ENCODE measurements around the gene SMYD3. TPM values are rescaled to one million over a fixed set of nuclear protein-coding genes. Genes with fewer than 3 reads are reported as not detected.
"Not testable (repeated sequence)": the region's sequence is repeated elsewhere in the genome, so short reads cannot be mapped to it uniquely, and the experiment has no call there.

The SMYD3 gene
- total RNA-seq, 1 donor from 2014 or later = 31.9 TPM

- Mint-ChIP-seq H3K36me3 (ENCODE audit: insufficient read depth) (no peaks in the 10 kb centered on the region), H3K4me1 (ENCODE audit: low read depth) (peaks cover 13% of the 10 kb centered on the region), H3K9me3 (ENCODE audit: low read depth) (peaks cover 5% of the 10 kb centered on the region), H3K27ac (no peak overlapping the region), H3K4me3 (ENCODE audit: low read depth) (no peak overlapping the region), H3K27me3 (no peaks in the 10 kb centered on the region)
- TF ChIP-seq CTCF (IDR thresholded peaks at IDR 0.05; ENCODE audit: unreplicated experiment) = peak; percentile 22
- no peak for DNase-seq (ENCODE audit: low spot score, unreplicated experiment)
Observed at GRCh38 chr1:245779797-245780755, 727.0 kb downstream of the SMYD3 start.

GRCh38 chr1:245777752-245778151 is 729.3 kb downstream of the SMYD3 start:
- no peak overlapping the region for H3K4me3 Mint-ChIP-seq (ENCODE audit: low read depth)

GRCh38 chr1:245776694-245777332 is 730.3 kb downstream of the SMYD3 start:
- no peak for TF ChIP-seq CTCF (IDR thresholded peaks at IDR 0.05; ENCODE audit: unreplicated experiment)
- no peak for DNase-seq (ENCODE audit: low spot score, unreplicated experiment)
- Mint-ChIP-seq H3K36me3 (ENCODE audit: insufficient read depth) (no peaks in the 10 kb centered on the region), H3K4me3 (ENCODE audit: low read depth) (no peak overlapping the region), H3K27me3 (no peaks in the 10 kb centered on the region), H3K9me3 (ENCODE audit: low read depth) (peaks cover 5% of the 10 kb centered on the region), H3K4me1 (ENCODE audit: low read depth) (peaks cover 15% of the 10 kb centered on the region), H3K27ac (peak overlapping the region; percentile 50)

More at GRCh38 chr1:245777752-245778151, 729.3 kb downstream of the SMYD3 start:
- peaks cover 15% of the 10 kb centered on the region for H3K4me1 Mint-ChIP-seq (ENCODE audit: low read depth)
- peaks cover 5% of the 10 kb centered on the region for H3K9me3 Mint-ChIP-seq (ENCODE audit: low read depth)
- H3K36me3 Mint-ChIP-seq (ENCODE audit: insufficient read depth) = no peaks in the 10 kb centered on the region
- no peak for DNase-seq (ENCODE audit: low spot score, unreplicated experiment)
- H3K27me3 Mint-ChIP-seq = no peaks in the 10 kb centered on the region
- no peak for TF ChIP-seq CTCF (IDR thresholded peaks at IDR 0.05; ENCODE audit: unreplicated experiment)
- no peak overlapping the region for H3K27ac Mint-ChIP-seq

GRCh38 chr1:245776139-245776538 is 730.9 kb downstream of the SMYD3 start:
- H3K27ac Mint-ChIP-seq = no peak overlapping the region
- H3K36me3 Mint-ChIP-seq (ENCODE audit: insufficient read depth) = no peaks in the 10 kb centered on the region
- H3K4me3 Mint-ChIP-seq (ENCODE audit: low read depth) = no peak overlapping the region
- TF ChIP-seq CTCF (IDR thresholded peaks at IDR 0.05; ENCODE audit: unreplicated experiment) = no peak
- no peak for DNase-seq (ENCODE audit: low spot score, unreplicated experiment)
- peaks cover 15% of the 10 kb centered on the region for H3K4me1 Mint-ChIP-seq (ENCODE audit: low read depth)
- no peaks in the 10 kb centered on the region for H3K27me3 Mint-ChIP-seq
- peaks cover 5% of the 10 kb centered on the region for H3K9me3 Mint-ChIP-seq (ENCODE audit: low read depth)

GRCh38 chr1:245774931-245775330 is 732.1 kb downstream of the SMYD3 start:
- H3K4me3 Mint-ChIP-seq (ENCODE audit: low read depth); H3K36me3 Mint-ChIP-seq (ENCODE audit: insufficient read depth); DNase-seq (ENCODE audit: low spot score, unreplicated experiment); H3K27me3 Mint-ChIP-seq; H3K9me3 Mint-ChIP-seq (ENCODE audit: low read depth): not testable (repeated sequence)
- peaks cover 20% of the 10 kb centered on the region for H3K4me1 Mint-ChIP-seq (ENCODE audit: low read depth)
- peak overlapping the region; percentile 71 for H3K27ac Mint-ChIP-seq

Data from progenitor cell of endocrine pancreas (in vitro differentiated cells).